ENCODE results near the gene RPTOR.

Gene RPTOR

GRCh38 chr17:80544655-80545498 lies at the start of gene RPTOR:
Gene RPTOR (plus strand): TSS chr17:80544838. CDS start chr17:80545630, 792 bp downstream.
- peak within 1 kb of the TSS; percentile 87 for H3K4me3 ChIP-seq (ENCODE audit: low read depth, low read length)
- no peak for TF ChIP-seq CTCF (IDR thresholded peaks at IDR 0.05; ENCODE audit: low read depth, low read length, missing control alignments)
- in situ Hi-C loops (cut with HindIII; ENCODE audit: low sequenced_read_pairs) = loop anchor here (10.0 kb wide), 1 partner anchor 50 kb away; no protein-coding TSS in a partner anchor
- DNase-seq (ENCODE audit: low read depth) = peak; percentile 73

- no peak for DNase-seq (ENCODE audit: low read depth)
- no peak overlapping the region for H3K4me3 ChIP-seq (ENCODE audit: low read depth, low read length)
These were observed 46.9 kb upstream of the RPTOR start for GRCh38 chr17:80497726-80498241.

GRCh38 chr17:80498242-80498919 lies 46.3 kb upstream of the RPTOR start:
- H3K4me3 ChIP-seq (ENCODE audit: low read depth, low read length) = no peak overlapping the region
- in situ Hi-C loops (cut with HindIII; ENCODE audit: low sequenced_read_pairs) = loop anchor here (10.0 kb wide), 1 partner anchor 46 kb away; the partner anchor contains the start of gene RPTOR
- TF ChIP-seq CTCF (IDR thresholded peaks at IDR 0.05; ENCODE audit: low read depth, low read length, missing control alignments) = no peak
- DNase-seq (ENCODE audit: low read depth) = peak; percentile 93

More at GRCh38 chr17:80497726-80498241, 46.9 kb upstream of the RPTOR start:
- TF ChIP-seq CTCF (IDR thresholded peaks at IDR 0.05; ENCODE audit: low read depth, low read length, missing control alignments) = no peak
- in situ Hi-C loops (cut with HindIII; ENCODE audit: low sequenced_read_pairs) = loop anchor here (10.0 kb wide), 1 partner anchor 47 kb away; the partner anchor contains the start of gene RPTOR

GRCh38 chr17:80498920-80499410 lies 45.7 kb upstream of the RPTOR start:
- DNase-seq (ENCODE audit: low read depth) = no peak
- TF ChIP-seq CTCF (IDR thresholded peaks at IDR 0.05; ENCODE audit: low read depth, low read length, missing control alignments) = no peak
- in situ Hi-C loops (cut with HindIII; ENCODE audit: low sequenced_read_pairs) = loop anchor here (10.0 kb wide), 1 partner anchor 46 kb away; the partner anchor contains the start of gene RPTOR
- H3K4me3 ChIP-seq (ENCODE audit: low read depth, low read length) = no peak overlapping the region

GRCh38 chr17:80499560-80499959 lies 45.1 kb upstream of the RPTOR start:
- no peak for TF ChIP-seq CTCF (IDR thresholded peaks at IDR 0.05; ENCODE audit: low read depth, low read length, missing control alignments)
- in situ Hi-C loops (cut with HindIII; ENCODE audit: low sequenced_read_pairs) = loop anchor here (10.0 kb wide), 1 partner anchor 45 kb away; the partner anchor contains the start of gene RPTOR
- H3K4me3 ChIP-seq (ENCODE audit: low read depth, low read length) = no peak overlapping the region
- no peak for DNase-seq (ENCODE audit: low read depth)
